Neuronal stem cell (in vitro differentiated cells): ENCODE results near the gene TFAP2E.
A peak's percentile ranks its signal among the peaks of the same experiment; 100 is the strongest.

Experiments
- DNase-seq: peaks from one replicate; pipeline ENCODE4 v3.0.0-alpha.2; 2013; ENCODE audit warnings: low spot score
- H2AFZ ChIP-seq: one replicate; pipeline ENCODE4 v1.6.1; 2013; ENCODE audit warnings: mild to moderate bottlenecking, low read length, inconsistent platforms
- H2AK5ac ChIP-seq: 2 replicates; pipeline ENCODE4 v1.6.1; 2013; ENCODE audit warnings: low read depth, mild to moderate bottlenecking, inconsistent platforms, low read length, moderate library complexity, mixed read lengths
- H2BK120ac ChIP-seq: 2 replicates; pipeline ENCODE4 v1.6.1; 2013; ENCODE audit warnings: low read depth, mild to moderate bottlenecking, inconsistent platforms, low read length, moderate library complexity, mixed read lengths
- H2BK12ac ChIP-seq: one replicate; pipeline ENCODE4 v1.6.1; 2013; ENCODE audit warnings: low read length, inconsistent platforms
- H2BK15ac ChIP-seq: 2 replicates; pipeline ENCODE4 v1.6.1; 2013; ENCODE audit warnings: mild to moderate bottlenecking, low read length, inconsistent platforms, mixed read lengths
- H2BK5ac ChIP-seq: one replicate; pipeline ENCODE4 v1.6.1; 2013; ENCODE audit warnings: inconsistent platforms, mild to moderate bottlenecking, low read length, moderate library complexity
- H3K14ac ChIP-seq: one replicate; pipeline ENCODE4 v1.6.1; 2013; ENCODE audit warnings: low read length, inconsistent platforms
- H3K18ac ChIP-seq: 2 replicates; pipeline ENCODE4 v1.6.1; 2013; ENCODE audit warnings: low read length, inconsistent platforms
- H3K23ac ChIP-seq: 2 replicates; pipeline ENCODE4 v1.6.1; 2013; ENCODE audit warnings: low read depth, mild to moderate bottlenecking, mixed read lengths, low read length, inconsistent platforms; ENCODE audit not compliant: poor library complexity
- H3K27ac ChIP-seq: replicated peaks from 3 replicates; pipeline ENCODE4 v1.5.1; 2013; ENCODE audit warnings: low read length, inconsistent platforms
- H3K27me3 ChIP-seq, 3 experiments: 2 replicates each; pipeline ENCODE4 v1.6.1; 2013; ENCODE audit warnings: low read length in 3 of 3, mild to moderate bottlenecking in 2 of 3, inconsistent platforms in 1 of 3, low read depth in 1 of 3, mixed read lengths in 1 of 3, moderate library complexity in 1 of 3; ENCODE audit not compliant: control insufficient read depth in 3 of 3, insufficient read depth in 3 of 3
- H3K36me3 ChIP-seq, 2 donors: replicated peaks in 1 of 2; 2 replicates each; pipeline ENCODE4 v1.6.1; 2013; ENCODE audit warnings: low read length in 2 of 2; ENCODE audit not compliant: control insufficient read depth in 2 of 2, insufficient read depth in 2 of 2
- H3K4ac ChIP-seq: 2 replicates; pipeline ENCODE4 v1.6.1; 2013; ENCODE audit warnings: inconsistent platforms, mild to moderate bottlenecking, low read length, moderate library complexity
- H3K4me1 ChIP-seq, 2 donors: 1 replicate in 1 of 2; 2 replicates in 1 of 2; pipeline ENCODE4 v1.6.1; 2013; ENCODE audit warnings: low read length in 2 of 2, low read depth in 1 of 2; ENCODE audit not compliant: control insufficient read depth in 2 of 2, insufficient read depth in 1 of 2
- H3K4me2 ChIP-seq: one replicate; pipeline ENCODE4 v1.6.1; 2013; ENCODE audit warnings: mild to moderate bottlenecking, low read length, inconsistent platforms; ENCODE audit not compliant: insufficient read depth, poor library complexity, severe bottlenecking
- H3K4me3 ChIP-seq, 2 donors: 2 replicates each; pipeline ENCODE4 v1.5.1; 2013; ENCODE audit warnings: low read length in 2 of 2, mild to moderate bottlenecking in 2 of 2, inconsistent platforms in 1 of 2, moderate library complexity in 1 of 2
- H3K79me1 ChIP-seq: one replicate; pipeline ENCODE4 v1.6.1; 2013; ENCODE audit warnings: low read depth, mild to moderate bottlenecking, inconsistent platforms, low read length, moderate library complexity
- H3K9ac ChIP-seq: one replicate; pipeline ENCODE4 v1.6.1; 2013; ENCODE audit warnings: mild to moderate bottlenecking, low read depth, low read length, inconsistent platforms; ENCODE audit not compliant: poor library complexity
- H3K9me3 ChIP-seq, 2 donors: replicated peaks in 1 of 2; 2 replicates each; pipeline versions ENCODE3 to v1.6.1; 2013; ENCODE audit warnings: low read length in 2 of 2, mild to moderate bottlenecking in 2 of 2, inconsistent platforms in 1 of 2, low read depth in 1 of 2, mixed read lengths in 1 of 2, moderate library complexity in 1 of 2; ENCODE audit not compliant: control insufficient read depth in 2 of 2, insufficient read depth in 1 of 2
- H4K8ac ChIP-seq: one replicate; pipeline ENCODE4 v1.6.1; 2013; ENCODE audit warnings: low read depth, mild to moderate bottlenecking, inconsistent platforms, low read length, moderate library complexity
- H4K91ac ChIP-seq: one replicate; pipeline ENCODE4 v1.6.1; 2013; ENCODE audit warnings: low read length, low read depth, mild to moderate bottlenecking, inconsistent platforms; ENCODE audit not compliant: poor library complexity
- WGBS, 2 donors: extraction: QIAGEN DNeasy Blood & Tissue Kit; methylation state at CpG; one replicate each; pipeline ENCODE4 v1.1.7; 2013; ENCODE audit warnings: missing lambda C conversion rate in 2 of 2, mixed read lengths in 1 of 2; ENCODE audit not compliant: insufficient read length in 2 of 2, insufficient replicate concordance in 1 of 2; ENCODE audit errors: extremely low coverage in 2 of 2; 5-methylcytosine and 5-hydroxymethylcytosine counted together

The TFAP2E gene

GRCh38 chr1:35563166-35563565, 9.9 kb upstream of the TFAP2E start:
- peaks cover 23 to 55% of the 10 kb centered on the region in 2 donors for H3K36me3 ChIP-seq
- no peak overlapping the region for H3K23ac ChIP-seq
- no peak overlapping the region for H3K4me2 ChIP-seq
- no peak overlapping the region for H3K14ac ChIP-seq
- H3K9ac ChIP-seq: peak overlapping the region; percentile 61
- no peak overlapping the region for H3K4me3 ChIP-seq
- H2AFZ ChIP-seq: no peak overlapping the region
- no peaks in the 10 kb centered on the region for H3K27me3 ChIP-seq
- no peak overlapping the region for H3K27ac ChIP-seq
- no peak overlapping the region for H3K4ac ChIP-seq
- no CpG with 5 or more reads among the region's 12 CpGs for WGBS, 2 donors
- H2BK12ac ChIP-seq: no peak overlapping the region
- H3K9me3 ChIP-seq: no peaks in the 10 kb centered on the region
- peaks cover 7 to 8% of the 10 kb centered on the region in 2 donors for H3K4me1 ChIP-seq
- no peak overlapping the region for H3K18ac ChIP-seq
- no peak for DNase-seq
- H2BK15ac ChIP-seq: no peak overlapping the region
- no peak overlapping the region for H2BK5ac ChIP-seq
- H4K91ac ChIP-seq: no peak overlapping the region
- no peak overlapping the region for H2BK120ac ChIP-seq
- H4K8ac ChIP-seq: no peak overlapping the region
- no peak overlapping the region for H2AK5ac ChIP-seq
- H3K79me1 ChIP-seq: peaks cover 2% of the 10 kb centered on the region

- peaks cover 2% of the 10 kb centered on the region for H3K79me1 ChIP-seq
- peak overlapping the region in 1 of 2 donors; percentile 13 for H3K4me3 ChIP-seq
- H3K4ac ChIP-seq: no peak overlapping the region
- no peaks in the 10 kb centered on the region for H3K9me3 ChIP-seq
- no peak overlapping the region for H2BK120ac ChIP-seq
- peaks cover 23 to 55% of the 10 kb centered on the region in 2 donors for H3K36me3 ChIP-seq
- no peak overlapping the region for H2BK5ac ChIP-seq
- H3K27ac ChIP-seq: no peak overlapping the region
- peak overlapping the region; percentile 25 for H3K14ac ChIP-seq
- peak overlapping the region; percentile 35 for H3K18ac ChIP-seq
- peak overlapping the region; percentile 7 for H3K9ac ChIP-seq
- H4K91ac ChIP-seq: no peak overlapping the region
- H3K23ac ChIP-seq: no peak overlapping the region
- WGBS, 2 donors: no CpG with 5 or more reads among the region's 9 CpGs
- no peak overlapping the region for H2AK5ac ChIP-seq
- H2BK12ac ChIP-seq: no peak overlapping the region
- no peak overlapping the region for H4K8ac ChIP-seq
- no peak overlapping the region for H3K4me2 ChIP-seq
- DNase-seq: peak; percentile 86
- H3K27me3 ChIP-seq: no peaks in the 10 kb centered on the region
- H2AFZ ChIP-seq: no peak overlapping the region
- peaks cover 1 to 2% of the 10 kb centered on the region in 2 donors for H3K4me1 ChIP-seq
- no peak overlapping the region for H2BK15ac ChIP-seq
Observed at GRCh38 chr1:35564037-35564883, 8.9 kb upstream of the TFAP2E start.

- Histone ChIP-seq H2BK120ac (no peak overlapping the region), H2BK5ac (no peak overlapping the region), H2AK5ac (peak overlapping the region; percentile 72), H3K4ac (no peak overlapping the region), H4K8ac (no peak overlapping the region), H3K18ac (peak overlapping the region; percentile 29), H3K4me1 (no peaks in the 10 kb centered on the region), H3K79me1 (peaks cover 2% of the 10 kb centered on the region), H4K91ac (no peak overlapping the region), H3K27me3 (peaks cover 0 to 2% (median 0%) of the 10 kb centered on the region in 3 experiments), H3K14ac (no peak overlapping the region), H3K9ac (no peak overlapping the region), H3K4me2 (no peak overlapping the region), H3K23ac (peak overlapping the region; percentile 74), H3K9me3 (no peaks in the 10 kb centered on the region), H3K36me3 (peaks cover 23 to 55% of the 10 kb centered on the region in 2 donors), H2BK12ac (no peak overlapping the region), H3K27ac (no peak overlapping the region), H2AFZ (no peak overlapping the region), H2BK15ac (no peak overlapping the region), H3K4me3 (no peak overlapping the region)
- DNase-seq: no peak
- no CpG with 5 or more reads among the region's 28 CpGs for WGBS, 2 donors
Observed at GRCh38 chr1:35564884-35565741, 8.0 kb upstream of the TFAP2E start.

GRCh38 chr1:35565742-35566133, 7.4 kb upstream of the TFAP2E start:
- peaks cover 23 to 53% of the 10 kb centered on the region in 2 donors for H3K36me3 ChIP-seq
- H3K9ac ChIP-seq: no peak overlapping the region
- no peak overlapping the region for H3K27ac ChIP-seq
- DNase-seq: no peak
- no peaks in the 10 kb centered on the region for H3K4me1 ChIP-seq
- no peak overlapping the region for H3K4me3 ChIP-seq
- no peak overlapping the region for H4K91ac ChIP-seq
- no peak overlapping the region for H2AK5ac ChIP-seq
- no peak overlapping the region for H3K18ac ChIP-seq
- no peak overlapping the region for H2BK15ac ChIP-seq
- peaks cover 2% of the 10 kb centered on the region for H3K79me1 ChIP-seq
- H2BK120ac ChIP-seq: no peak overlapping the region
- peaks cover 0 to 8% (median 0%) of the 10 kb centered on the region in 3 experiments for H3K27me3 ChIP-seq
- H2AFZ ChIP-seq: no peak overlapping the region
- no peak overlapping the region for H3K4ac ChIP-seq
- H3K23ac ChIP-seq: no peak overlapping the region
- no peak overlapping the region for H2BK12ac ChIP-seq
- H3K9me3 ChIP-seq: peaks cover 0 to 1% of the 10 kb centered on the region in 2 donors
- no peak overlapping the region for H3K4me2 ChIP-seq
- no CpG with 5 or more reads among the region's 11 CpGs for WGBS, 2 donors
- no peak overlapping the region for H4K8ac ChIP-seq
- no peak overlapping the region for H3K14ac ChIP-seq
- peak overlapping the region; percentile 41 for H2BK5ac ChIP-seq
